B cell (primary cell): ENCODE results near the gene ARHGEF17. TPM values are rescaled to one million over a fixed set of nuclear protein-coding genes. Genes with fewer than 3 reads are reported as not detected.

Source experiments
- ATAC-seq: fragments of 200-7000 bp; cut with Tn5 transposase; one replicate; pipeline ENCODE4 v1.10.0; 2021; ENCODE audit warnings: low read depth, mild to moderate bottlenecking, moderate number of reproducible peaks, moderate library complexity
- CTCF ChIA-PET: fragments of 350-600 bp; sonication (Branson Sonifier 250); formaldehyde crosslinking; loops from one replicate; lab custom pipeline; 2021; ENCODE audit warnings: antibody characterized with exemption, inconsistent platforms; lab: Charles Lee
- POLR2A ChIA-PET: fragments of 350-600 bp; sonication (Branson Sonifier 250); formaldehyde crosslinking; loops from one replicate; lab custom pipeline; 2021; ENCODE audit warnings: antibody characterized with exemption; lab: Charles Lee
- DNase-seq: peaks from one replicate; pipeline ENCODE4 v3.0.0; 2013
- H2AFZ ChIP-seq: 2 replicates; pipeline ENCODE4 v1.6.1; 2012; ENCODE audit warnings: mild to moderate bottlenecking, low read depth, low read length; ENCODE audit not compliant: insufficient read depth, poor library complexity, severe bottlenecking
- H3K27ac ChIP-seq, 2 donors: 1 replicate in 1 of 2; 2 replicates in 1 of 2; pipeline ENCODE4 v1.5.1; 2012 to 2013; ENCODE audit warnings: low read length in 2 of 2, mild to moderate bottlenecking in 2 of 2, moderate library complexity in 1 of 2
- H3K27me3 ChIP-seq, 4 experiments: fragments of 200-600 bp in 1 of 4; sonication (generic) in 1 of 4; replicated peaks in 1 of 4; 1 replicate in 2 of 4; 2 replicates in 2 of 4; pipeline versions ENCODE4 v1.6.1 to v1.7.0; 2013 to 2016; ENCODE audit warnings: low read length in 3 of 4, mild to moderate bottlenecking in 2 of 4, mixed read lengths in 1 of 4, moderate library complexity in 1 of 4; ENCODE audit not compliant: insufficient read depth in 4 of 4, control insufficient read depth in 3 of 4; ENCODE audit errors: control extremely low read depth in 1 of 4
- H3K36me3 ChIP-seq, 2 experiments: replicated peaks in 1 of 2; 1 replicate in 1 of 2; 2 replicates in 1 of 2; pipeline versions ENCODE4 v1.6.1 to v1.7.1; 2013; ENCODE audit warnings: low read length in 1 of 2; ENCODE audit not compliant: insufficient read depth in 2 of 2, control insufficient read depth in 1 of 2; ENCODE audit errors: control extremely low read depth in 1 of 2, extremely low read depth in 1 of 2
- H3K4me1 ChIP-seq, 2 donors: fragments of 200-600 bp in 1 of 2; sonication (generic) in 1 of 2; 1 replicate in 1 of 2; 2 replicates in 1 of 2; pipeline versions ENCODE4 v1.5.1 to v1.6.1; 2013 to 2017; ENCODE audit warnings: low read length in 2 of 2; ENCODE audit not compliant: control insufficient read depth in 2 of 2, insufficient read depth in 2 of 2
- H3K4me2 ChIP-seq: replicated peaks from 2 replicates; pipeline ENCODE3; 2012; ENCODE audit warnings: mild to moderate bottlenecking, low read depth, low read length; ENCODE audit not compliant: poor library complexity, severe bottlenecking
- H3K4me3 ChIP-seq, 5 experiments: fragments of 200-600 bp in 1 of 5; sonication (generic) in 1 of 5; 1 replicate in 3 of 5; 2 replicates in 2 of 5; pipeline versions ENCODE4 v1.5.1 to v1.7.0; 2011 to 2016; ENCODE audit warnings: low read length in 4 of 5, mild to moderate bottlenecking in 4 of 5, low read depth in 2 of 5, control low read depth in 1 of 5, moderate library complexity in 1 of 5; ENCODE audit not compliant: insufficient read depth in 1 of 5; ENCODE audit errors: control extremely low read depth in 1 of 5, extremely low read depth in 1 of 5
- H3K79me2 ChIP-seq: fragments of 200-600 bp; sonication (generic); one replicate; pipeline ENCODE4 v1.6.0; 2016; ENCODE audit warnings: low read length; ENCODE audit not compliant: control insufficient read depth, insufficient read depth
- H3K9ac ChIP-seq: fragments of 200-600 bp; sonication (generic); 2 replicates; pipeline ENCODE4 v1.6.1; 2017; ENCODE audit warnings: mild to moderate bottlenecking, low read length, moderate library complexity
- H3K9me3 ChIP-seq, 3 donors: one replicate each; pipeline versions ENCODE4 v1.6.1 to v1.7.1; 2013; ENCODE audit warnings: low read length in 2 of 3; ENCODE audit not compliant: control insufficient read depth in 2 of 3, insufficient read depth in 1 of 3; ENCODE audit errors: control extremely low read depth in 1 of 3
- H4K20me1 ChIP-seq: 2 replicates; pipeline ENCODE4 v1.6.0; 2012; ENCODE audit warnings: mild to moderate bottlenecking, low read length; ENCODE audit not compliant: insufficient read depth, control insufficient read depth, poor library complexity, severe bottlenecking
- H3K27ac Mint-ChIP-seq: one replicate; pipeline ENCODE4 v1.8.0; 2021; ENCODE audit warnings: mixed read lengths
- H3K27me3 Mint-ChIP-seq: one replicate; pipeline ENCODE4 v1.8.0; 2021; ENCODE audit warnings: mixed read lengths
- H3K4me1 Mint-ChIP-seq: one replicate; pipeline ENCODE4 v1.8.0; 2021; ENCODE audit warnings: mixed read lengths
- H3K4me3 Mint-ChIP-seq: one replicate; pipeline ENCODE4 v1.8.0; 2021; ENCODE audit warnings: mixed read lengths
- H3K9me3 Mint-ChIP-seq: one replicate; pipeline ENCODE4 v1.8.0; 2022; ENCODE audit warnings: mixed read lengths; ENCODE audit not compliant: insufficient read depth
- EZH2 ChIP-seq: IDR thresholded peaks from 2 replicates; pipeline ENCODE4 v1.6.1; 2012; ENCODE audit warnings: borderline replicate concordance, low read depth, mild to moderate bottlenecking, moderate library complexity, low read length; ENCODE audit not compliant: insufficient read depth, poor library complexity, severe bottlenecking
- WGBS: methylation state at CpG from one replicate; pipeline ENCODE4 v1.1.5; 2013; ENCODE audit warnings: missing lambda C conversion rate; ENCODE audit not compliant: insufficient coverage; 5-methylcytosine and 5-hydroxymethylcytosine counted together
- intact Hi-C: fragments of 100-400 bp; cut with micrococcal nuclease; formaldehyde crosslinking; loops from one replicate; pipeline ENCODE4 v1.10.0; 2022
- polyA plus RNA-seq: library from polyadenylated mRNA; depleted of rRNA; stranded (reverse); fragments of >200 nt; gene quantifications from 2 replicates; pipeline ENCODE4 v1.2.3, GENCODE V29; 2012
- total RNA-seq, 2 donors: library from RNA; stranded (reverse); fragments of 120-200 nt in 1 of 2; gene quantifications; 1 replicate in 1 of 2; 2 replicates in 1 of 2; pipeline versions ENCODE4 v1.2.3 to v1.2.4, GENCODE V29; 2013 to 2022
- TF ChIP-seq, protein P1 (sequence below): fragments of 200-600 bp; IDR thresholded peaks from one replicate; pipeline ENCODE4 v1.8.0; 2022; ENCODE audit warnings: antibody characterized with exemption, mild to moderate bottlenecking

The ARHGEF17 gene
- total and polyA plus RNA-seq, 2 donors (not counting 1 experiment from before 2014, with no cell fraction given): 0.05 TPM; not detected in 1

GRCh38 chr11:73415854-73416615 lies 108.0 kb downstream of the ARHGEF17 start:
- intact Hi-C loops: no loop called here
- Histone ChIP-seq H3K27me3 (no peaks in the 10 kb centered on the region), H3K9me3 (no peaks in the 10 kb centered on the region), H3K4me1 (no peaks in the 10 kb centered on the region), H2AFZ (no peak overlapping the region), H3K36me3 (peaks cover 4 to 34% of the 10 kb centered on the region in 2 experiments), H3K4me3 (no peak overlapping the region), H3K4me2 (no peak overlapping the region), H3K27ac (no peak overlapping the region), H3K79me2 (no peaks in the 10 kb centered on the region), H3K9ac (no peak overlapping the region), H4K20me1 (no peaks in the 10 kb centered on the region)
- POLR2A ChIA-PET: no interaction called here
- Mint-ChIP-seq H3K9me3 (no peaks in the 10 kb centered on the region), H3K27me3 (no peaks in the 10 kb centered on the region), H3K4me1 (peaks cover 7% of the 10 kb centered on the region), H3K27ac (no peak overlapping the region), H3K4me3 (no peak overlapping the region)
- no CpG with 5 or more reads among the region's 4 CpGs for WGBS
- TF ChIP-seq, protein P1, sequence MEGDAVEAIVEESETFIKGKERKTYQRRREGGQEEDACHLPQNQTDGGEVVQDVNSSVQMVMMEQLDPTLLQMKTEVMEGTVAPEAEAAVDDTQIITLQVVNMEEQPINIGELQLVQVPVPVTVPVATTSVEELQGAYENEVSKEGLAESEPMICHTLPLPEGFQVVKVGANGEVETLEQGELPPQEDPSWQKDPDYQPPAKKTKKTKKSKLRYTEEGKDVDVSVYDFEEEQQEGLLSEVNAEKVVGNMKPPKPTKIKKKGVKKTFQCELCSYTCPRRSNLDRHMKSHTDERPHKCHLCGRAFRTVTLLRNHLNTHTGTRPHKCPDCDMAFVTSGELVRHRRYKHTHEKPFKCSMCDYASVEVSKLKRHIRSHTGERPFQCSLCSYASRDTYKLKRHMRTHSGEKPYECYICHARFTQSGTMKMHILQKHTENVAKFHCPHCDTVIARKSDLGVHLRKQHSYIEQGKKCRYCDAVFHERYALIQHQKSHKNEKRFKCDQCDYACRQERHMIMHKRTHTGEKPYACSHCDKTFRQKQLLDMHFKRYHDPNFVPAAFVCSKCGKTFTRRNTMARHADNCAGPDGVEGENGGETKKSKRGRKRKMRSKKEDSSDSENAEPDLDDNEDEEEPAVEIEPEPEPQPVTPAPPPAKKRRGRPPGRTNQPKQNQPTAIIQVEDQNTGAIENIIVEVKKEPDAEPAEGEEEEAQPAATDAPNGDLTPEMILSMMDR: no peak
- no peak for TF ChIP-seq EZH2
- DNase-seq (no peak), ATAC-seq (no peak)
- CTCF ChIA-PET: interaction anchor here (0.6 to 1.8 kb wide), 3 partner anchors 22 to 1419 kb away, joined by 3 to 9 read pairs (median 3); no protein-coding TSS in a partner anchor

GRCh38 chr11:73416786-73417185 lies 108.7 kb downstream of the ARHGEF17 start:
- intact Hi-C loops: no loop called here
- Histone ChIP-seq H3K4me3 (no peak overlapping the region), H4K20me1 (no peaks in the 10 kb centered on the region), H3K36me3 (peaks cover 4 to 33% of the 10 kb centered on the region in 2 experiments), H3K27ac (no peak overlapping the region), H2AFZ (no peak overlapping the region), H3K79me2 (no peaks in the 10 kb centered on the region), H3K4me1 (no peaks in the 10 kb centered on the region), H3K9me3 (no peaks in the 10 kb centered on the region), H3K27me3 (no peaks in the 10 kb centered on the region), H3K9ac (no peak overlapping the region), H3K4me2 (no peak overlapping the region)
- 95% methylated on average over 2 of the region's 2 CpGs for WGBS
- Mint-ChIP-seq H3K9me3 (no peaks in the 10 kb centered on the region), H3K4me3 (no peak overlapping the region), H3K27me3 (no peaks in the 10 kb centered on the region), H3K4me1 (peaks cover 7% of the 10 kb centered on the region), H3K27ac (no peak overlapping the region)
- ChIA-PET CTCF (interaction anchor here (0.6 kb wide), 1 partner anchor 1418 kb away, joined by 3 read pairs; no protein-coding TSS in a partner anchor), POLR2A (no interaction called here)
- no peak for TF ChIP-seq EZH2
- TF ChIP-seq, protein P1: no peak
- ATAC-seq (no peak), DNase-seq (no peak)
